Liver (tissue), 9 donors: Measurements from ENCODE around the gene SPDYA. TPM values are rescaled to one million over a fixed set of nuclear protein-coding genes. Genes with fewer than 3 reads are reported as not detected.
A peak's percentile ranks its signal among the peaks of the same experiment; 100 is the strongest.

ENCODE experiments used
- DNase-seq: peaks from one replicate; pipeline ENCODE4 v3.0.0-alpha.2; 2017; ENCODE audit warnings: low spot score
- H3K27ac ChIP-seq, 2 donors: one replicate each; pipeline ENCODE4 v1.7.0; 2013; ENCODE audit warnings: inconsistent platforms in 2 of 2, low read length in 2 of 2, control low read depth in 1 of 2, low read depth in 1 of 2, mild to moderate bottlenecking in 1 of 2
- H3K27me3 ChIP-seq, 4 donors: one replicate each; pipeline versions ENCODE4 v1.6.1 to v1.7.0; 2013; ENCODE audit warnings: low read length in 3 of 4, inconsistent platforms in 1 of 4, mild to moderate bottlenecking in 1 of 4, moderate library complexity in 1 of 4; ENCODE audit not compliant: control insufficient read depth in 4 of 4, insufficient read depth in 4 of 4
- H3K36me3 ChIP-seq, 4 donors: one replicate each; pipeline versions ENCODE4 v1.6.1 to v1.7.0; 2013; ENCODE audit warnings: low read length in 3 of 4, mild to moderate bottlenecking in 3 of 4, low read depth in 1 of 4, moderate library complexity in 1 of 4; ENCODE audit not compliant: control insufficient read depth in 4 of 4, insufficient read depth in 3 of 4
- H3K4me1 ChIP-seq, 4 donors: one replicate each; pipeline versions ENCODE4 v1.6.1 to v1.7.0; 2013; ENCODE audit warnings: low read length in 3 of 4, mild to moderate bottlenecking in 3 of 4, moderate library complexity in 1 of 4; ENCODE audit not compliant: control insufficient read depth in 4 of 4, insufficient read depth in 4 of 4
- H3K4me3 ChIP-seq, 3 donors: one replicate each; pipeline versions ENCODE4 v1.6.1 to v1.7.0; 2013; ENCODE audit warnings: low read length in 3 of 3, control low read depth in 1 of 3, low read depth in 1 of 3, mild to moderate bottlenecking in 1 of 3
- H3K9ac ChIP-seq, 2 donors: one replicate each; pipeline ENCODE4 v1.7.0; 2013; ENCODE audit warnings: low read length in 2 of 2, mild to moderate bottlenecking in 2 of 2, moderate library complexity in 2 of 2, control low read depth in 1 of 2, low read depth in 1 of 2
- H3K9me3 ChIP-seq, 4 donors: one replicate each; pipeline versions ENCODE4 v1.6.1 to v1.7.0; 2013; ENCODE audit warnings: low read length in 3 of 4; ENCODE audit not compliant: control insufficient read depth in 4 of 4
- CTCF ChIP-seq: fragments of 150-350 bp; IDR thresholded peaks from 2 replicates; pipeline ENCODE4 v1.5.1; 2017; ENCODE audit warnings: improper control_type of control experiment, low read depth, low read length; ENCODE audit not compliant: missing input control
- FOXA1 ChIP-seq: IDR thresholded peaks from 2 replicates; pipeline ENCODE4 v1.6.1; 2016; ENCODE audit warnings: antibody characterized with exemption
- GABPA ChIP-seq, 2 donors: IDR thresholded peaks in 1 of 2; conservative IDR thresholded peaks in 1 of 2; 2 replicates each; pipeline ENCODE4 v1.6.1; 2016; ENCODE audit warnings: antibody characterized with exemption in 2 of 2, mild to moderate bottlenecking in 1 of 2, moderate library complexity in 1 of 2
- HNF4A ChIP-seq, 2 donors: conservative IDR thresholded peaks; 2 replicates each; pipeline ENCODE4 v1.6.1; 2016; ENCODE audit warnings: antibody characterized with exemption in 2 of 2, mild to moderate bottlenecking in 2 of 2
- RAD21 ChIP-seq, 2 donors: IDR thresholded peaks; 2 replicates each; pipeline ENCODE4 v1.6.1; 2016; ENCODE audit warnings: antibody characterized with exemption in 2 of 2, mild to moderate bottlenecking in 2 of 2
- REST ChIP-seq: IDR thresholded peaks from 2 replicates; pipeline ENCODE4 v1.6.1; 2016; ENCODE audit warnings: antibody characterized with exemption, mild to moderate bottlenecking
- RXRA ChIP-seq, 2 donors: IDR thresholded peaks; 2 replicates each; pipeline ENCODE4 v1.6.1; 2017 to 2018; ENCODE audit warnings: antibody characterized with exemption in 2 of 2, mild to moderate bottlenecking in 1 of 2
- TAF1 ChIP-seq: conservative IDR thresholded peaks from 2 replicates; pipeline ENCODE4 v1.6.1; 2016; ENCODE audit warnings: antibody characterized with exemption, mild to moderate bottlenecking
- YY1 ChIP-seq: IDR thresholded peaks from 2 replicates; pipeline ENCODE4 v1.6.1; 2016; ENCODE audit warnings: antibody characterized with exemption, mild to moderate bottlenecking
- WGBS: extraction: QIAGEN DNeasy Blood & Tissue Kit; methylation state at CpG from one replicate; pipeline ENCODE4 v1.1.7; 2013; 5-methylcytosine and 5-hydroxymethylcytosine counted together
- polyA plus RNA-seq, 2 donors: library from polyadenylated mRNA; stranded (reverse) in 1 of 2; unstranded in 1 of 2; fragments of 200-250 nt in 1 of 2; fragments of >200 nt in 1 of 2; fragmentation: Nextera tagmentation in 1 of 2; extraction: Ambion mirVana in 1 of 2; gene quantifications; one replicate each; pipeline versions ENCODE4 v1.2.1 to v1.2.3, GENCODE V29; 2013 to 2015
- total RNA-seq, 2 donors: library from RNA; depleted of rRNA; stranded (reverse); fragments of >200 nt; gene quantifications; one replicate each; pipeline ENCODE4 v1.2.3, GENCODE V29; 2014
- TF ChIP-seq, protein P1 (sequence below): IDR thresholded peaks from 2 replicates; pipeline ENCODE4 v1.6.1; 2016; ENCODE audit warnings: antibody characterized with exemption
- TF ChIP-seq, protein P2 (sequence below): IDR thresholded peaks from 2 replicates; pipeline ENCODE4 v1.6.1; 2016; ENCODE audit warnings: antibody characterized with exemption
- donor health status: healthy.
- donor health status: healthy.
- donor health status: healthy.
- donor health status: healthy.
- donor health status: healthy.

Gene SPDYA
- total and polyA plus RNA-seq, 4 donors, result 0.14 to 0.67 (median 0.49) TPM; not detected in 1

DNA sequence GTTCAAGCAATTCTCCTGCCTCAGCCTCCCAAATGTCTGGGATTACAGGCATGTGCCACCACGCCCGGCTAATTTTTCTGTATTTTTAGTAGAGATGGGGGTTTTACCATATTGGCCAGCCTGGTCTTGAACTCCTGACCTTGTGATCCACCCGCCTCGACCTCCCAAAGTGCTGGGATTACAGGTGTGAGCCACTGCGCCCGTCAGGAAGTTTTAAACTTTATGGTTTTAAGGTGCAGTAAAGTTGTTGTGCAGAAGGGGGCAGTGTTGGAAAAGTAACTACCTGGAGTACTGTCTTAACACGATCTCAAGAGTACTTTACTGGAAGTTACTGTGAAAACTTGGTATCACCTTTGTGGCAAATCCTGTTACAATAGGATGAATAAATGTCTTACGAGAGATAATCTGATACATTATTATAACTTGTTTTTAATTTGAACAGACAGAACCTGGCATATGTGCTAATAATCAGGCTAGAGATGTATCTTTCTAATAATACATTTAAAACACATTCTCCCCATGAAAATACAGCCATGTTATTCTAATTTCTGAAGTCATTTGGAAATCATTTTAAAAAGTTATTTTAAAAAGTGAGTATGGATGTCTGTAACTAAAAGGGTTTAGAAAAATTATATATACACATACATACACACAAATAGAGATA is 10.8 kb downstream of the SPDYA start:
- Histone ChIP-seq H3K4me1 (peaks cover 0 to 1% (median 0%) of the 10 kb centered on the region in 4 donors), H3K4me3 (no peak overlapping the region), H3K9me3 (no peaks in the 10 kb centered on the region), H3K27ac (no peak overlapping the region), H3K36me3 (no peaks in the 10 kb centered on the region), H3K9ac (no peak overlapping the region), H3K27me3 (no peaks in the 10 kb centered on the region)
- TF ChIP-seq GABPA (IDR thresholded peaks at IDR 0.05 in 1 of 2, conservative IDR thresholded peaks at IDR 0.05 in 1 of 2), result no peak
- TF ChIP-seq, protein P1, sequence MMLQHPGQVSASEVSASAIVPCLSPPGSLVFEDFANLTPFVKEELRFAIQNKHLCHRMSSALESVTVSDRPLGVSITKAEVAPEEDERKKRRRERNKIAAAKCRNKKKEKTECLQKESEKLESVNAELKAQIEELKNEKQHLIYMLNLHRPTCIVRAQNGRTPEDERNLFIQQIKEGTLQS, result no peak
- TF ChIP-seq YY1, result no peak
- no peak for TF ChIP-seq HNF4A (conservative IDR thresholded peaks at IDR 0.05)
- TF ChIP-seq CTCF, result peak; percentile 63
- TF ChIP-seq REST, result no peak
- no peak for TF ChIP-seq RXRA (IDR thresholded peaks at IDR 0.05)
- peak; percentile 75 to 85 for TF ChIP-seq RAD21 (IDR thresholded peaks at IDR 0.05)
- WGBS, result 4% methylated on average over 8 of the region's 8 CpGs
- peak; percentile 55 for DNase-seq

DNA sequence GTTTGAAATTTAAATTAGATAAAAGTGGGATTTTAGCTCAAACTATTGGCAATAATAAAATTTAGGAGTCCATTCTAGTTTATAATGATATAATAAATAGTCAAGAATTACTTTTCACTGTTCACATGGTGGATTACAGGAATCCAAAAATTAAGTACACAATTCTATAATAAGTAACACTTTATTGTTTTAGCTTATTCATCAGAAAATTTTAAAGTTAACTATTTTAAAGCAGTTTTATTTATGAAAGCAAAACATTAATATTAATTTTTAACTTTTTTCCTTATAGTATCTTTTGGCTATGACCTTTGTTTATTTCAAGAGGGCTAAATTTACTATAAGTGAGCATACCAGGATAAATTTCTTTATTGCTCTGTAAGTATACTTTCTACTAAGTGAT is 11.4 kb downstream of the SPDYA start:
- no peaks in the 10 kb centered on the region for H3K36me3 ChIP-seq
- no peak overlapping the region for H3K9ac ChIP-seq
- no peaks in the 10 kb centered on the region for H3K9me3 ChIP-seq
- peaks cover 0 to 1% (median 0%) of the 10 kb centered on the region in 4 donors for H3K4me1 ChIP-seq
- no peak overlapping the region for H3K27ac ChIP-seq
- TF ChIP-seq FOXA1 (no peak), TAF1 (no peak), YY1 (no peak)
- TF ChIP-seq, protein P1, result no peak
- TF ChIP-seq, protein P2, sequence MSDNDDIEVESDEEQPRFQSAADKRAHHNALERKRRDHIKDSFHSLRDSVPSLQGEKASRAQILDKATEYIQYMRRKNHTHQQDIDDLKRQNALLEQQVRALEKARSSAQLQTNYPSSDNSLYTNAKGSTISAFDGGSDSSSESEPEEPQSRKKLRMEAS, result no peak
- no peaks in the 10 kb centered on the region for H3K27me3 ChIP-seq
- no peak overlapping the region for H3K4me3 ChIP-seq
- DNase-seq, result no peak
